Pulmonary artery endothelial cell (primary cell): ENCODE data around the gene C16orf54. TPM values are rescaled to one million over a fixed set of nuclear protein-coding genes. Genes with fewer than 3 reads are reported as not detected.
"Not testable (repeated sequence)": the region's sequence is repeated elsewhere in the genome, so short reads cannot be mapped to it uniquely, and the experiment has no call there.

Source experiments
- DNase-seq: peaks from one replicate; pipeline ENCODE4 v3.0.0-alpha.2; 2011; ENCODE audit warnings: low read depth, low spot score
- total RNA-seq: library from RNA; depleted of rRNA; stranded (reverse); fragments of >200 nt; gene quantifications from 2 replicates; pipeline ENCODE4 v1.2.3, GENCODE V29; 2014

Gene C16orf54
- total RNA-seq, 1 donor from 2014 or later = not detected

GRCh38 chr16:29740630-29741015 is 5.2 kb downstream of the C16orf54 start:
- DNase-seq = not testable (repeated sequence)

- DNase-seq = not testable (repeated sequence)
Measured at GRCh38 chr16:29739927-29740629, 5.7 kb downstream of the C16orf54 start.

DNA sequence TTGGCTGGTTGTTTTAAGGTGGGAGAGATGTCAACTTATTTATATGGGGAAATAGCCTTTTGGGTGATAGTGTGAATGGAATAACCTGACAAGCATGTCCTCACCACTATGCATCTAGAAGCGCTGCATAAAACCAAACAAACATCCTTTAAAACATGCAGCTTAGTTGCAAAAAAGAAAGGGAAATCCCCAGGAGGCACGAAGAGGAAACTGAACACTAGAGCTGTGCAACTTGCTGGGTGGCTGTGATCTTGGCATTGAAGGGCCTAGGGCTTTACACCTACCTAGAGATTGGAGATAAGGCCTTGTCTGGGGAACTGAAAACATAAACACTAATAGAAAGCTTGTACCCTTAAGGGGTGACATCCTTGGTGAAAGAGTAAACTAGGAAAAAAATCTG is 7.3 kb downstream of the C16orf54 start:
- no peak for DNase-seq

DNA sequence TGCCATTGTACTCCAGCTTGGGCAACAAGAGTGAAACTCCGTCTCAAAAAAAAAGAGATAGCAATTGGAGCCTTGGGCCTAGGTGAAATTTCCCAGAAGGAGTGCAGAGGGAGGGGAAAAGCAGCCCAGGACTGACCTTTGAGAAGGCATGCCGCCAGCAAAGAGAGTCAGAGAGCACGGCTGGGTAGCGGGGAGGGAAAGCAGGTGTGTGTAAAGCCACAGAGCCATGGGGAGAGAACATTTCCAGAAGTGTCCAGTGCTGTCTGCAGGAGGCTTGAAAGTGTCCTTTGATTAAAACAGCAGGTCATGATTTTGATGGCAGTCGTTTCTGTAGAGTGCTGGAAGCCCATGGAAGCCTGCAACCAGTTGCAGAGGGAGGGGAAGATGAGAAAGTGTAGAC is 8.1 kb downstream of the C16orf54 start:
- no peak for DNase-seq

GRCh38 chr16:29736764-29737163 is 9.0 kb downstream of the C16orf54 start:
- DNase-seq = no peak

DNA sequence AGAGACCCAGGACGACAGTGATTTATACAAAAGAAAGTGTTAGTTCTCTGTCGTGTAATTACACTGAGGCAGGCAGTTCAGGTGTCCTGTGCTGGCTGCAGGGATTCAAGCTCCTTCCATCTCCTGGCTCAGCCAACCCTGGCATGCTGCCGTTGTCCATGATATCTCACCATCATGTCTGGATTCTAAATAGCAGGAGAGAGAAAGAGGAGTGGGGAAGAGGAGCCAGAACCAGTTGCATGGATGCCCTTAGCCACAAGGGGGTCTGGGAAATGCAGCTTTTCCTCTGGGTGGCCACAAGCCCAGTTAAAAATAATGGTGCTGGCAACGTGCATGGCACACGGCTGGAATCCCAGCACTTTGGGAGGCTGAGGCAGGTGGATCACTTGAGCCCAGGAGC is 9.7 kb downstream of the C16orf54 start:
- DNase-seq = no peak

GRCh38 chr16:29734786-29735185 is 11.0 kb downstream of the C16orf54 start:
- DNase-seq = no peak

DNA sequence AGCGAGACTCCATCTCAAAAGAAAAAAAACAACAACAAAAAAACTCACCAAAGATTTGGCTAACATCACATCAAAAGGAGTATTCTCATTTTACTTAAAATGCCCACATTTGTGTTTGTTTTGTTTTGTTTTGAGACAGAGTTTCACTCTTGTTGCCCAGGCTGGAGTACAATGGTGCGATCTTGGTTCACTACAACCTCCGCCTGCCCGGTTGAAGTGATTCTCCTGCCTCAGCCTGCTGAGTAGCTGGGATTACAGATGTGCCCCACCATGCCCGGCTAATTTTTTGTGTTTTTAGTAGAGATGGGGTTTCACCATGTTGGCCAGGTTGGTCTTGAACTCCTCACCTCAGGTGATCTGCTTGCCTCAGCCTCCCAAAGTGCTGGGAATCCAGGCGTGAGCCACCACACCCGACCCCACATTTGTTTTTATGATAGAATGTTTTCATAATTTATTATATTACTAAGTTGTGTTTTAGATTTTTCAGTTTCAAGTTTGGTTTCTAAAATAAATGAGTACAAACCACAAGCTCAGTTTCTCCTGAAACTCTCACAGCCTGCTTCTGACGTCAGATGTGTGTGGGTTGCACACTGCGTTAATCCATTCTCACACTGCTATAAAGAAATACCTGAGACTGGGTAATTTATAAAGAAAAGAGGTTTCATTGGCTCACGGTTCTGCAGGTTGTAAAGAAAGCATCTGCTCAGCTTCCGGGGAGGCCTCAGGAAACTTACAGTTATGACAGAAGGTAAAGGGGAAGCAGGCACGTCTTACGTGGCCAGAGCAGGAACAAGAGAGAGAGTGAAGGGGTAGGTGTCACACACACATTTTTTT is 13.8 kb downstream of the C16orf54 start:
- not testable (repeated sequence) for DNase-seq

GRCh38 chr16:29730649-29731048 is 15.1 kb downstream of the C16orf54 start:
- DNase-seq = no peak

GRCh38 chr16:29729116-29729521 is 16.7 kb downstream of the C16orf54 start:
- no peak for DNase-seq

GRCh38 chr16:29727452-29727851 is 18.3 kb downstream of the C16orf54 start:
- no peak for DNase-seq

DNA sequence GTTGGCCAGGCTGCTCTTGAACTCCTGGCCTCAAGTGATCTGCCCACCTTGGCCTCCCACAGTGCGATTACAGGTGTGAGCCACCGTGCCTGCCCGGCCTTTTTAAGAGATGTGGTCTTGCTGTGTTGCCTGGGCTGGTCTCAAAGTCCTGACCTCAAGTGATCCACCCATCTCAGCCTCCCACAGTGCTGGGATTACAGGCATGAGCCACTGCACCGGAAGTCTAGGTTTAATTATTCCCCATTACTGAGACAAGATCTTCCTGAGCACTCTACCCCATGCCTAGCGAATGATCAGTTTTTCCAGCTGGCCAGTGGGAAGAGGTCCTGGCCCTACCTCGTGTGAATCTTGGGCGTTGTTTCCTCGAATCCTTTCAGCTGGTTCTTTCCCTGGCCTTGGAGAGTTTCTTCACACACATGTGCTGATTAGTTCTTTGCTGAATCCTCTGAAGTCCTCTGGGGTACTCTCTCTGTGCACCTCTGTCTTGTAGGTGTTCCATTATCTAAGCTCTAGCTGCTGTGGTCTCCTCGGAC is 18.9 kb downstream of the C16orf54 start:
- no peak for DNase-seq

DNA sequence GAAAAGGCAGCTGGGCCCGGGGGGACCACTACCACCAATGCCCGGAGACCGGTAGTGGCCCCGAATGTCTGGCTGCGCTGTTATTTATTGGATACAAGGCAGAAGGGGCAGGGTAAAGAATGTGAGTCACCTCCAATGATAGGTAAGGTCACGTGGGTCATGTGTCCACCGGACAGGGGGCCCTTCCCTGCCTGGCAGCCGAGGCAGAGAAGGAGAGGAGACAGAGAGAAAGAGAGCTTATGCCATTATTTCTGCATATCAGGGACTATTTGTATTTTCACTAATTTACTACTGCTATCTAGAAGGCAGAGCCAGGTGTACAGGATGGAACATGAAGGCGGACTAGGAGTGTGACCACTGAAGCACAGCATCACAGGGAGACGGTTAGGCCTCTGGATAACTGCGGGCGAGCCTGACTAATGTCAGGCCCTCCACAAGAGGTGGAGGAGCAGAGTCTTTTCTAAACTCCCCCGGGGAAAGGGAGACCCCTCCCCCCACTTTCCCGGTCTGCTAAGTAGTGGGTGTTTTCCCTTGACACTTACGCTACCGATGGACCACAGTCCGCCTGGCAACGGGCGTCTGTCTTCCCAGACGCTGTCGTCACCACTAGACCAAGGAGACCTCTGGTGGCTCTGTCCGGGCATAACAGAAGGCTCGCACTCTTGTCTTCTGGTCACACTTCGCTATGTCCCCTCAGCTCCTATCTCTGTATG is 24.5 kb downstream of the C16orf54 start:
- DNase-seq = not testable (repeated sequence)

GRCh38 chr16:29720703-29721102 is 25.1 kb downstream of the C16orf54 start:
- no peak for DNase-seq

GRCh38 chr16:29719063-29719462 is 26.7 kb downstream of the C16orf54 start:
- no peak for DNase-seq

- DNase-seq = no peak
Measured at GRCh38 chr16:29717113-29717512, 28.7 kb downstream of the C16orf54 start.

GRCh38 chr16:29714972-29715371 is 30.8 kb downstream of the C16orf54 start:
- DNase-seq = no peak

GRCh38 chr16:29714396-29714795 is 31.4 kb downstream of the C16orf54 start:
- DNase-seq = no peak

GRCh38 chr16:29712809-29713208 is 33.0 kb downstream of the C16orf54 start:
- DNase-seq = no peak

GRCh38 chr16:29710227-29711219 is 35.3 kb downstream of the C16orf54 start:
- peak; percentile 30 for DNase-seq

- not testable (repeated sequence) for DNase-seq
Measured at GRCh38 chr16:29709657-29710056, 36.1 kb downstream of the C16orf54 start.
